Keratinocyte (primary cell): ENCODE measurements around the gene EHMT1. TPM values are rescaled to one million over a fixed set of nuclear protein-coding genes. Genes with fewer than 3 reads are reported as not detected.

Experiments
- DNase-seq: peaks from one replicate; pipeline ENCODE4 v3.0.0-alpha.2; 2011; ENCODE audit warnings: low read depth, missing footprints, low spot score
- FAIRE-seq: peaks from 2 replicates; lab custom pipeline; 2011; peaks lifted over from hg19 to GRCh38; lab: Jason Lieb, UNC
- H2AFZ ChIP-seq: 2 replicates; pipeline ENCODE4 v1.6.0; 2012; ENCODE audit warnings: low read length, control low read depth, inconsistent platforms; ENCODE audit not compliant: control insufficient read depth
- H3K27ac ChIP-seq: 2 replicates; pipeline ENCODE4 v1.5.1; 2011; ENCODE audit warnings: low read length; ENCODE audit not compliant: control insufficient read depth, insufficient read depth
- H3K27me3 ChIP-seq: 3 replicates; pipeline ENCODE4 v1.6.0; 2011; ENCODE audit warnings: low read length; ENCODE audit not compliant: control insufficient read depth, insufficient read depth; ENCODE audit errors: extremely low read depth
- H3K36me3 ChIP-seq, 2 experiments: 2 replicates in 1 of 2; 3 replicates in 1 of 2; pipeline ENCODE4 v1.5.1; 2011; ENCODE audit warnings: low read length in 2 of 2, mild to moderate bottlenecking in 1 of 2; ENCODE audit not compliant: control insufficient read depth in 2 of 2, insufficient read depth in 2 of 2; ENCODE audit errors: extremely low read depth in 1 of 2
- H3K4me1 ChIP-seq: 3 replicates; pipeline ENCODE4 v1.5.1; 2011; ENCODE audit warnings: low read length; ENCODE audit not compliant: control insufficient read depth, insufficient read depth; ENCODE audit errors: extremely low read depth
- H3K4me2 ChIP-seq: 3 replicates; pipeline ENCODE4 v1.6.0; 2011; ENCODE audit warnings: low read depth, low read length; ENCODE audit not compliant: control insufficient read depth, insufficient read depth; ENCODE audit errors: extremely low read depth
- H3K4me3 ChIP-seq, 3 experiments: fragments of 200-600 bp in 1 of 3; sonication (generic) in 1 of 3; 2 replicates in 2 of 3; 3 replicates in 1 of 3; pipeline ENCODE4 v1.5.1; 2011 to 2016; ENCODE audit warnings: low read length in 3 of 3, mild to moderate bottlenecking in 3 of 3, control low read depth in 2 of 3, inconsistent platforms in 1 of 3, low read depth in 1 of 3, mixed read lengths in 1 of 3, mixed run types in 1 of 3, moderate library complexity in 1 of 3; ENCODE audit not compliant: control insufficient read depth in 2 of 3, insufficient read depth in 2 of 3; ENCODE audit errors: extremely low read depth in 1 of 3
- H3K79me2 ChIP-seq: 2 replicates; pipeline ENCODE4 v1.6.0; 2012; ENCODE audit warnings: low read length; ENCODE audit not compliant: control insufficient read depth, insufficient read depth
- H3K9ac ChIP-seq: 3 replicates; pipeline ENCODE4 v1.6.0; 2011; ENCODE audit warnings: low read length; ENCODE audit not compliant: control insufficient read depth, insufficient read depth; ENCODE audit errors: extremely low read depth
- H3K9me1 ChIP-seq: 3 replicates; pipeline ENCODE4 v1.6.0; 2011; ENCODE audit warnings: low read length; ENCODE audit not compliant: control insufficient read depth, insufficient read depth; ENCODE audit errors: extremely low read depth
- H3K9me3 ChIP-seq: 2 replicates; pipeline ENCODE4 v1.5.1; 2012; ENCODE audit warnings: low read depth, low read length; ENCODE audit not compliant: control insufficient read depth
- H4K20me1 ChIP-seq: 3 replicates; pipeline ENCODE4 v1.6.0; 2011; ENCODE audit warnings: low read length; ENCODE audit not compliant: control insufficient read depth, insufficient read depth; ENCODE audit errors: extremely low read depth
- EZH2 ChIP-seq: IDR thresholded peaks from one replicate; pipeline ENCODE4 v1.6.1; 2012; ENCODE audit warnings: inconsistent platforms, mild to moderate bottlenecking, low read length, moderate library complexity
- dilution Hi-C: fragments of 300-500 bp; cut with MboI; formaldehyde crosslinking; loops from one replicate; pipeline ENCODE4 v1.7.0; 2020; ENCODE audit warnings: low sequenced_read_pairs; ENCODE audit not compliant: extremely low pct_ligation_motif_present
- polyA plus RNA-seq, 5 experiments: library from polyadenylated mRNA; depleted of rRNA in 3 of 5; stranded (reverse) in 3 of 5; stranded (forward) in 1 of 5; unstranded in 1 of 5; fragments of >200 nt; gene quantifications; 1 replicate in 1 of 5; 2 replicates in 3 of 5; 3 replicates in 1 of 5; pipeline versions ENCODE4 v1.2.1 to v1.2.3, GENCODE V29; 2011 to 2012; ENCODE audit warnings: missing spikeins in 2 of 5, low read depth in 1 of 5, low replicate concordance in 1 of 5
- TF ChIP-seq, protein P1 (sequence below), 3 experiments: IDR thresholded peaks in 1 of 3; conservative IDR thresholded peaks in 1 of 3; optimal IDR thresholded peaks in 1 of 3; 2 replicates in 2 of 3; 3 replicates in 1 of 3; pipeline versions ENCODE3 to v1.5.1; 2011; ENCODE audit warnings: low read length in 3 of 3, mild to moderate bottlenecking in 3 of 3, moderate library complexity in 2 of 3, control low read depth in 1 of 3, inconsistent platforms in 1 of 3; ENCODE audit not compliant: insufficient read depth in 2 of 3; ENCODE audit errors: extremely low read depth in 1 of 3

Gene EHMT1
- polyA plus RNA-seq, 1 donor (not counting 4 experiments of a cell fraction or from before 2014, with no cell fraction given), result 25.9 TPM

DNA sequence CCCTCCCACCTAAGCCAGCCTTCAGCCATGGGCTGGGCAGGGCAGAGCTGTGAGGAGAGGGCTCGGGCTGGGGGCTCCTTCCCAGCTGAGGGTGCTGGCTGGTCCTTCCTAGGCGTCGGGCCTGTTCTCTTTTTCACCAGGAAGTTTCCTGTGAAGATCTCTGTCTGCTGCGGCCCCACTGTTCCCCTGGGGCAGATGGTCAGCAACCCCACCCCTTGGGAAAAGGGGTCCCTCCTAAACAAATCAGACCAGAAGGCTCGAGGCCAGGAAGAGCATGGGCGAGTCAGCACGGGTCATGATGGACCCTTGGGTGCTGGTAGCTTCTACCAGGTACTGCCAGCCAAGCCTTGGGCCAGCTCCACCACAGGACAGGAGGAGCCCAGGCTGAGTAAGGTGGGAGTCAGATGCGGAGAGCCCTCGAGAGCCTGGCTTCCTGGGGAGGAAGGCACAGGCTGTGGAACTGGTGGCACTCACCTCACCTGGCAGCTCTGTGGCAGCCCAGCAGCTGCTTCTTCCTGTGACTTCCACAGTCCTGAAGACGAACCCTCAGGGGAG is 262.2 kb downstream of the EHMT1 start:
- Histone ChIP-seq H3K9me1 (no peaks in the 10 kb centered on the region), H3K4me1 (no peaks in the 10 kb centered on the region), H3K36me3 (no peaks in the 10 kb centered on the region), H2AFZ (no peak overlapping the region), H4K20me1 (no peaks in the 10 kb centered on the region), H3K27ac (no peak overlapping the region), H3K9me3 (no peaks in the 10 kb centered on the region), H3K27me3 (peaks cover 12% of the 10 kb centered on the region), H3K9ac (no peak overlapping the region), H3K4me2 (no peak overlapping the region), H3K79me2 (no peaks in the 10 kb centered on the region), H3K4me3 (no peak overlapping the region)
- TF ChIP-seq, protein P1, sequence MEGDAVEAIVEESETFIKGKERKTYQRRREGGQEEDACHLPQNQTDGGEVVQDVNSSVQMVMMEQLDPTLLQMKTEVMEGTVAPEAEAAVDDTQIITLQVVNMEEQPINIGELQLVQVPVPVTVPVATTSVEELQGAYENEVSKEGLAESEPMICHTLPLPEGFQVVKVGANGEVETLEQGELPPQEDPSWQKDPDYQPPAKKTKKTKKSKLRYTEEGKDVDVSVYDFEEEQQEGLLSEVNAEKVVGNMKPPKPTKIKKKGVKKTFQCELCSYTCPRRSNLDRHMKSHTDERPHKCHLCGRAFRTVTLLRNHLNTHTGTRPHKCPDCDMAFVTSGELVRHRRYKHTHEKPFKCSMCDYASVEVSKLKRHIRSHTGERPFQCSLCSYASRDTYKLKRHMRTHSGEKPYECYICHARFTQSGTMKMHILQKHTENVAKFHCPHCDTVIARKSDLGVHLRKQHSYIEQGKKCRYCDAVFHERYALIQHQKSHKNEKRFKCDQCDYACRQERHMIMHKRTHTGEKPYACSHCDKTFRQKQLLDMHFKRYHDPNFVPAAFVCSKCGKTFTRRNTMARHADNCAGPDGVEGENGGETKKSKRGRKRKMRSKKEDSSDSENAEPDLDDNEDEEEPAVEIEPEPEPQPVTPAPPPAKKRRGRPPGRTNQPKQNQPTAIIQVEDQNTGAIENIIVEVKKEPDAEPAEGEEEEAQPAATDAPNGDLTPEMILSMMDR (optimal IDR thresholded peaks at IDR 0.05 in 1 of 3, IDR thresholded peaks at IDR 0.05 in 1 of 3, conservative IDR thresholded peaks at IDR 0.05 in 1 of 3; ENCODE audit: extremely low read depth in 1 of 3, insufficient read depth in 2 of 3, low read length in 3 of 3), result no peak
- TF ChIP-seq EZH2, result no peak
- no peak for FAIRE-seq
- DNase-seq, result no peak
- dilution Hi-C loops, result no loop called here

DNA sequence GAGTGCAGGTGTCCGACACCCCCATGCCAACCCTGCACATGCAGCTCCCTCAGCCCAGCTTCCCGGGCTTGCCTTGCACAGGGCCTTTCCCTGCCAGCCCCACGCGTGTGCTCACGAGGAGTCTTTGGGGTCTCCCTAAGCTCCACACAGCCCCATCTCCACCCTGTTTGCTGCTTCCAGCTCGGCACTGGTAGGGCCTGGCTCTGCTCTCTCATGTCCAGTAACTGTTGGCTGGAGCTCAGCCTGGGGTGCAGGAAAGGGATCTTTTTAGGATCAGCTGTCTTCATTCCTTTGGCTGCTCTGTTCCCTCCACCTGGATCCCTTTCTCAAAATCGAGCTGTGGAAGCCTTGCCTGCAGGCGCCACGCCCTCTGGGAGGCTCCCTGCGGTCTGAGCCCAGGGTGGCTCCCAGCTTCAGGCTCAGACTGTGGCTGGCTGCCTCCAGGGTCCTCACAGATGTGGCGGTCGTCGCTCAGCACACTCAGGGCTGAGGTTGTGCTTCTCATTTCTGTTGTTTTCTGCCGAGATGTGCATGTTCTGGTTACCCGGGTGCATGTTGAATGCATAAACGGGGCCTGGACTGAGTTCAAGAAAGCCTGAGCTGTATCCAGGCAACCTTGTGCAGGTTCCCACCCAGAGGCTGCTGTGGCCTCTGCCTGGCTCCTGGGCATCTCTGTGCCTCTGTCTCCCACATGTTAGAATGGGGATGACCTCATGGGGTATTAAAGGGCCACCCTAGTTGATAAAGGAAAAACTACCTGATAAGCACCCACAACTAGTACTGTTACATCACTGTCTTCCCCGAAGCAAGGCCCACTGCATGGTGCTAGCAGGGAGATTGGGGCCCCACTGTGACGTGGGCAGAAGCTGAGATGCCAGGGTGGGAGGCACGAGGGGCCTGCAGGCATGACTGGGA is 263.0 kb downstream of the EHMT1 start:
- no peak overlapping the region for H3K9ac ChIP-seq
- no peak overlapping the region for H3K27ac ChIP-seq
- H3K9me1 ChIP-seq, result no peaks in the 10 kb centered on the region
- H3K4me2 ChIP-seq, result no peak overlapping the region
- H2AFZ ChIP-seq, result no peak overlapping the region
- DNase-seq (no peak), FAIRE-seq (no peak)
- no peaks in the 10 kb centered on the region for H3K36me3 ChIP-seq
- no peaks in the 10 kb centered on the region for H3K79me2 ChIP-seq
- peaks cover 9% of the 10 kb centered on the region for H3K27me3 ChIP-seq
- no peaks in the 10 kb centered on the region for H3K9me3 ChIP-seq
- H3K4me3 ChIP-seq, result no peak overlapping the region
- TF ChIP-seq EZH2, result no peak
- TF ChIP-seq, protein P1 (optimal IDR thresholded peaks at IDR 0.05 in 1 of 3, IDR thresholded peaks at IDR 0.05 in 1 of 3, conservative IDR thresholded peaks at IDR 0.05 in 1 of 3; ENCODE audit: extremely low read depth in 1 of 3, insufficient read depth in 2 of 3, low read length in 3 of 3), result no peak
- dilution Hi-C loops, result no loop called here
- no peaks in the 10 kb centered on the region for H3K4me1 ChIP-seq
- no peaks in the 10 kb centered on the region for H4K20me1 ChIP-seq
